Esophagus squamous epithelium (tissue), 4 donors: ENCODE data around the gene KDSR.

ENCODE experiments used
- POLR2A ChIP-seq, 4 donors: fragments of 450-650 bp; IDR thresholded peaks; one replicate each; pipeline ENCODE4 v1.6.1; 2017; ENCODE audit warnings: antibody characterized with exemption in 4 of 4, mild to moderate bottlenecking in 4 of 4, moderate library complexity in 3 of 4
- TF ChIP-seq, protein P1 (sequence below), 6 experiments: fragments of 450-650 bp in 4 of 6; fragments of 200-600 bp in 2 of 6; sonication (generic) in 2 of 6; IDR thresholded peaks; one replicate each; pipeline ENCODE4 v1.5.1; 2016 to 2019; ENCODE audit warnings: antibody characterized with exemption in 6 of 6, mild to moderate bottlenecking in 4 of 6, moderate library complexity in 4 of 6

- TF ChIP-seq, protein P1, sequence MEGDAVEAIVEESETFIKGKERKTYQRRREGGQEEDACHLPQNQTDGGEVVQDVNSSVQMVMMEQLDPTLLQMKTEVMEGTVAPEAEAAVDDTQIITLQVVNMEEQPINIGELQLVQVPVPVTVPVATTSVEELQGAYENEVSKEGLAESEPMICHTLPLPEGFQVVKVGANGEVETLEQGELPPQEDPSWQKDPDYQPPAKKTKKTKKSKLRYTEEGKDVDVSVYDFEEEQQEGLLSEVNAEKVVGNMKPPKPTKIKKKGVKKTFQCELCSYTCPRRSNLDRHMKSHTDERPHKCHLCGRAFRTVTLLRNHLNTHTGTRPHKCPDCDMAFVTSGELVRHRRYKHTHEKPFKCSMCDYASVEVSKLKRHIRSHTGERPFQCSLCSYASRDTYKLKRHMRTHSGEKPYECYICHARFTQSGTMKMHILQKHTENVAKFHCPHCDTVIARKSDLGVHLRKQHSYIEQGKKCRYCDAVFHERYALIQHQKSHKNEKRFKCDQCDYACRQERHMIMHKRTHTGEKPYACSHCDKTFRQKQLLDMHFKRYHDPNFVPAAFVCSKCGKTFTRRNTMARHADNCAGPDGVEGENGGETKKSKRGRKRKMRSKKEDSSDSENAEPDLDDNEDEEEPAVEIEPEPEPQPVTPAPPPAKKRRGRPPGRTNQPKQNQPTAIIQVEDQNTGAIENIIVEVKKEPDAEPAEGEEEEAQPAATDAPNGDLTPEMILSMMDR (IDR thresholded peaks at IDR 0.05) = no peak
- TF ChIP-seq POLR2A (IDR thresholded peaks at IDR 0.05) = no peak
Measured at GRCh38 chr18:63329431-63330145, 37.4 kb downstream of the KDSR start.
